RWPE1 (cell line): ENCODE results near the gene HGFAC.

Source experiments
- CTCF ChIA-PET: fragments of 350-600 bp; sonication (Branson Sonifier 250); formaldehyde crosslinking; extraction: SDS; loops from one replicate; lab custom pipeline; 2021; lab: Yijun Ruan, JAX
- POLR2A ChIA-PET: fragments of 400-600 bp; formaldehyde crosslinking; extraction: SDS; loops from one replicate; lab custom pipeline; 2020; ENCODE audit warnings: antibody characterized with exemption; ENCODE audit not compliant: low non-redundant PET; lab: Yijun Ruan, JAX
- DNase-seq: peaks from one replicate; pipeline ENCODE4 v3.0.0; 2012; ENCODE audit warnings: low spot score
- H3K27ac ChIP-seq: fragments of 450-650 bp; 2 replicates; pipeline ENCODE4 v1.5.1; 2017
- CTCF ChIP-seq: fragments of 450-650 bp; conservative IDR thresholded peaks from 2 replicates; pipeline ENCODE4 v1.5.1; 2017; ENCODE audit warnings: low read depth, mild to moderate bottlenecking

HGFAC gene

GRCh38 chr4:3411676-3412075 is 30.1 kb upstream of the HGFAC start:
- no peak for DNase-seq
- CTCF ChIA-PET, result no interaction called here
- TF ChIP-seq CTCF, result no peak
- POLR2A ChIA-PET, result no interaction called here
- H3K27ac ChIP-seq, result no peak overlapping the region

- DNase-seq, result no peak
- TF ChIP-seq CTCF, result no peak
- POLR2A ChIA-PET, result no interaction called here
- no peak overlapping the region for H3K27ac ChIP-seq
- CTCF ChIA-PET, result no interaction called here
These were observed 29.3 kb upstream of the HGFAC start for GRCh38 chr4:3412257-3413020.

GRCh38 chr4:3413217-3413671 is 28.5 kb upstream of the HGFAC start:
- H3K27ac ChIP-seq, result no peak overlapping the region
- DNase-seq, result no peak
- CTCF ChIA-PET, result interaction anchor here (0.6 kb wide), 1 partner anchor 30 kb away, joined by 3 read pairs; no protein-coding TSS in a partner anchor
- no peak for TF ChIP-seq CTCF
- POLR2A ChIA-PET, result no interaction called here

GRCh38 chr4:3413675-3414420 is 27.9 kb upstream of the HGFAC start:
- no peak for TF ChIP-seq CTCF
- DNase-seq, result no peak
- 0 out of 2 replicates have a peak overlapping the region, but pooled peaks have one; percentile 11 for H3K27ac ChIP-seq
- CTCF ChIA-PET, result interaction anchor here (0.6 kb wide), 1 partner anchor 29 kb away, joined by 3 read pairs; no protein-coding TSS in a partner anchor
- POLR2A ChIA-PET, result no interaction called here

GRCh38 chr4:3414421-3415279 is 27.1 kb upstream of the HGFAC start:
- ChIA-PET POLR2A (no interaction called here), CTCF (no interaction called here)
- TF ChIP-seq CTCF, result no peak
- no peak for DNase-seq
- 0 out of 2 replicates have a peak overlapping the region, but pooled peaks have one; percentile 11 for H3K27ac ChIP-seq

- CTCF ChIA-PET, result no interaction called here
- POLR2A ChIA-PET, result no interaction called here
- no peak for DNase-seq
- H3K27ac ChIP-seq, result peak overlapping the region; percentile 26
- no peak for TF ChIP-seq CTCF
These were observed 26.2 kb upstream of the HGFAC start for GRCh38 chr4:3415471-3416141.
